ENCODE measurements around the gene LBH. TPM values are rescaled to one million over a fixed set of nuclear protein-coding genes. Genes with fewer than 3 reads are reported as not detected.

Gene LBH
- total RNA-seq, 1 donor from 2014 or later, result 83.7 TPM

- DNase-seq (ENCODE audit: low read depth), result no peak
- TF ChIP-seq CTCF (IDR thresholded peaks at IDR 0.05; ENCODE audit: insufficient read depth, low read length, poor library complexity, severe bottlenecking), result no peak
- Histone ChIP-seq H3K4me3 (ENCODE audit: low read depth, low read length) (no peak overlapping the region), H3K36me3 (ENCODE audit: control insufficient read depth, insufficient read depth, low read length) (no peaks in the 10 kb centered on the region), H3K27me3 (ENCODE audit: control insufficient read depth, insufficient read depth, low read length) (no peaks in the 10 kb centered on the region)
Observed at GRCh38 chr2:30269771-30270145, 38.4 kb downstream of the LBH start.

GRCh38 chr2:30270166-30270565, 38.8 kb downstream of the LBH start:
- H3K36me3 ChIP-seq (ENCODE audit: control insufficient read depth, insufficient read depth, low read length), result no peaks in the 10 kb centered on the region
- TF ChIP-seq CTCF (IDR thresholded peaks at IDR 0.05; ENCODE audit: insufficient read depth, low read length, poor library complexity, severe bottlenecking), result no peak
- DNase-seq (ENCODE audit: low read depth), result no peak
- no peak overlapping the region for H3K4me3 ChIP-seq (ENCODE audit: low read depth, low read length)
- no peaks in the 10 kb centered on the region for H3K27me3 ChIP-seq (ENCODE audit: control insufficient read depth, insufficient read depth, low read length)

- no peak for DNase-seq (ENCODE audit: low read depth)
- H3K27me3 ChIP-seq (ENCODE audit: control insufficient read depth, insufficient read depth, low read length), result no peaks in the 10 kb centered on the region
- no peak overlapping the region for H3K4me3 ChIP-seq (ENCODE audit: low read depth, low read length)
- H3K36me3 ChIP-seq (ENCODE audit: control insufficient read depth, insufficient read depth, low read length), result no peaks in the 10 kb centered on the region
- TF ChIP-seq CTCF (IDR thresholded peaks at IDR 0.05; ENCODE audit: insufficient read depth, low read length, poor library complexity, severe bottlenecking), result no peak
Observed at GRCh38 chr2:30271301-30271700, 40.0 kb downstream of the LBH start.

GRCh38 chr2:30272286-30272685, 41.0 kb downstream of the LBH start:
- Histone ChIP-seq H3K36me3 (ENCODE audit: control insufficient read depth, insufficient read depth, low read length) (no peaks in the 10 kb centered on the region), H3K27me3 (ENCODE audit: control insufficient read depth, insufficient read depth, low read length) (no peaks in the 10 kb centered on the region), H3K4me3 (ENCODE audit: low read depth, low read length) (no peak overlapping the region)
- TF ChIP-seq CTCF (IDR thresholded peaks at IDR 0.05; ENCODE audit: insufficient read depth, low read length, poor library complexity, severe bottlenecking), result no peak
- no peak for DNase-seq (ENCODE audit: low read depth)

- no peak for TF ChIP-seq CTCF (IDR thresholded peaks at IDR 0.05; ENCODE audit: insufficient read depth, low read length, poor library complexity, severe bottlenecking)
- no peaks in the 10 kb centered on the region for H3K27me3 ChIP-seq (ENCODE audit: control insufficient read depth, insufficient read depth, low read length)
- no peaks in the 10 kb centered on the region for H3K36me3 ChIP-seq (ENCODE audit: control insufficient read depth, insufficient read depth, low read length)
- no peak for DNase-seq (ENCODE audit: low read depth)
- H3K4me3 ChIP-seq (ENCODE audit: low read depth, low read length), result no peak overlapping the region
Observed at GRCh38 chr2:30272761-30273573, 41.6 kb downstream of the LBH start.

GRCh38 chr2:30273574-30273929, 42.2 kb downstream of the LBH start:
- H3K27me3 ChIP-seq (ENCODE audit: control insufficient read depth, insufficient read depth, low read length), result no peaks in the 10 kb centered on the region
- H3K36me3 ChIP-seq (ENCODE audit: control insufficient read depth, insufficient read depth, low read length), result no peaks in the 10 kb centered on the region
- H3K4me3 ChIP-seq (ENCODE audit: low read depth, low read length), result no peak overlapping the region
- no peak for TF ChIP-seq CTCF (IDR thresholded peaks at IDR 0.05; ENCODE audit: insufficient read depth, low read length, poor library complexity, severe bottlenecking)
- DNase-seq (ENCODE audit: low read depth), result no peak
